ENCODE data around the gene THAP4.
A peak's percentile ranks its signal among the peaks of the same experiment; 100 is the strongest.
"Not testable (repeated sequence)": the region's sequence is repeated elsewhere in the genome, so short reads cannot be mapped to it uniquely, and the experiment has no call there.

THAP4 gene

GRCh38 chr2:241662731-241663130 is 25.8 kb upstream of the THAP4 start:
- not testable (repeated sequence) for DNase-seq

GRCh38 chr2:241660593-241661213 is 23.7 kb upstream of the THAP4 start:
- no peak for DNase-seq

GRCh38 chr2:241659150-241659739 is 22.3 kb upstream of the THAP4 start:
- peak; percentile 30 to 60 for DNase-seq

GRCh38 chr2:241658296-241658695 is 21.3 kb upstream of the THAP4 start:
- no peak for DNase-seq

GRCh38 chr2:241657786-241658254 is 20.9 kb upstream of the THAP4 start:
- no peak for DNase-seq

GRCh38 chr2:241656190-241656741 is 19.3 kb upstream of the THAP4 start:
- DNase-seq = no peak

- DNase-seq = no peak
Observed at GRCh38 chr2:241655516-241656189, 18.7 kb upstream of the THAP4 start.

- DNase-seq = no peak
Observed at GRCh38 chr2:241654551-241654950, 17.6 kb upstream of the THAP4 start.

- DNase-seq = no peak
Observed at GRCh38 chr2:241653210-241653750, 16.3 kb upstream of the THAP4 start.

GRCh38 chr2:241652722-241653121 is 15.8 kb upstream of the THAP4 start:
- no peak for DNase-seq

- DNase-seq = no peak
Observed at GRCh38 chr2:241652142-241652541, 15.2 kb upstream of the THAP4 start.

GRCh38 chr2:241649927-241650326 is 13.0 kb upstream of the THAP4 start:
- DNase-seq = no peak

- peak; percentile 12 to 50 for DNase-seq
Observed at GRCh38 chr2:241649404-241649803, 12.4 kb upstream of the THAP4 start.

GRCh38 chr2:241648453-241648852 is 11.5 kb upstream of the THAP4 start:
- DNase-seq = no peak

GRCh38 chr2:241645915-241646645 is 9.1 kb upstream of the THAP4 start:
- DNase-seq = no peak

- no peak for DNase-seq
Observed at GRCh38 chr2:241645056-241645914, 8.3 kb upstream of the THAP4 start.

GRCh38 chr2:241641631-241642030 is 4.7 kb upstream of the THAP4 start:
- no peak for DNase-seq

GRCh38 chr2:241640165-241640795 is 3.3 kb upstream of the THAP4 start:
- no peak for DNase-seq

- DNase-seq = no peak
Observed at GRCh38 chr2:241639385-241639784, 2.4 kb upstream of the THAP4 start.

- DNase-seq = no peak
Observed at GRCh38 chr2:241638940-241639339, 2.0 kb upstream of the THAP4 start.
